HepG2 (cell line): ENCODE results near the gene LYRM4. TPM values are rescaled to one million over a fixed set of nuclear protein-coding genes. Genes with fewer than 3 reads are reported as not detected.
A peak's percentile ranks its signal among the peaks of the same experiment; 100 is the strongest.

Experiments
- AGO2 ChIP-seq: fragments of 200-400 bp; formaldehyde crosslinking; optimal IDR thresholded peaks from 2 replicates; pipeline ENCODE3; 2017; ENCODE audit warnings: mild to moderate bottlenecking, low read depth, low read length, moderate library complexity
- ARID2 ChIP-seq: sonication (generic); formaldehyde crosslinking; IDR thresholded peaks from 2 replicates; pipeline ENCODE4 v1.8.1; 2022; ENCODE audit warnings: mild to moderate bottlenecking, missing genetic modification reagents, borderline replicate concordance
- ATF3 ChIP-seq: sonication (generic); formaldehyde crosslinking; IDR thresholded peaks from 2 replicates; pipeline ENCODE4 v1.4.0; 2020; ENCODE audit warnings: missing genetic modification reagents
- FOXC1 ChIP-seq: sonication (generic); formaldehyde crosslinking; IDR thresholded peaks from 2 replicates; pipeline ENCODE4 v1.8.0; 2022; ENCODE audit warnings: mild to moderate bottlenecking, missing genetic modification reagents, borderline replicate concordance
- GPBP1L1 ChIP-seq: sonication (generic); formaldehyde crosslinking; IDR thresholded peaks from 2 replicates; pipeline ENCODE4 v1.5.0; 2020; ENCODE audit warnings: mild to moderate bottlenecking, missing genetic modification reagents
- HOXA9 ChIP-seq: sonication (generic); formaldehyde crosslinking; IDR thresholded peaks from 2 replicates; pipeline ENCODE4 v1.8.1; 2022; ENCODE audit warnings: missing genetic modification reagents, mild to moderate bottlenecking, moderate library complexity, borderline replicate concordance
- IRF1 ChIP-seq: sonication (generic); formaldehyde crosslinking; IDR thresholded peaks from 2 replicates; pipeline ENCODE4 v1.4.0; 2020; ENCODE audit warnings: low read depth, mild to moderate bottlenecking, missing genetic modification reagents
- KDM6A ChIP-seq: IDR thresholded peaks from 2 replicates; pipeline ENCODE4 v1.6.1; 2016; ENCODE audit warnings: low read depth
- KLF12 ChIP-seq: sonication (generic); formaldehyde crosslinking; IDR thresholded peaks from 2 replicates; pipeline ENCODE4 v1.4.0; 2020; ENCODE audit warnings: missing genetic modification reagents, borderline replicate concordance
- MAFG ChIP-seq: sonication (generic); formaldehyde crosslinking; IDR thresholded peaks from 2 replicates; pipeline ENCODE4 v1.5.1; 2020; ENCODE audit warnings: mild to moderate bottlenecking, missing genetic modification reagents
- PBX2 ChIP-seq: IDR thresholded peaks from 2 replicates; pipeline ENCODE4 v1.6.1; 2016; ENCODE audit warnings: control low read depth
- PTBP1 ChIP-seq: fragments of 200-400 bp; formaldehyde crosslinking; IDR thresholded peaks from 2 replicates; pipeline ENCODE4 v1.6.1; 2018; ENCODE audit warnings: low read length, low read depth; ENCODE audit not compliant: poor library complexity, severe bottlenecking
- RCOR2 ChIP-seq: IDR thresholded peaks from 2 replicates; pipeline ENCODE4 v1.6.1; 2016; ENCODE audit warnings: missing biosample characterization, missing genetic modification reagents
- SMAD1 ChIP-seq: sonication (generic); formaldehyde crosslinking; IDR thresholded peaks from 2 replicates; pipeline ENCODE4 v1.4.0; 2020; ENCODE audit warnings: missing genetic modification reagents, low read depth, mild to moderate bottlenecking, borderline replicate concordance
- SRY ChIP-seq: sonication (generic); formaldehyde crosslinking; IDR thresholded peaks from 2 replicates; pipeline ENCODE4 v1.8.0; 2022; ENCODE audit warnings: mild to moderate bottlenecking, missing genetic modification reagents
- TEAD3 ChIP-seq: optimal IDR thresholded peaks from 2 replicates; pipeline ENCODE3; 2016; ENCODE audit warnings: borderline replicate concordance
- ZFP36 ChIP-seq: fragments of 150-350 bp; IDR thresholded peaks from 2 replicates; pipeline ENCODE4 v1.6.1; 2018; ENCODE audit warnings: borderline replicate concordance, low read length, low read depth; ENCODE audit not compliant: partially characterized antibody
- ZNF160 ChIP-seq: sonication (generic); formaldehyde crosslinking; IDR thresholded peaks from 2 replicates; pipeline ENCODE4 v1.8.0; 2022; ENCODE audit warnings: mild to moderate bottlenecking, inconsistent platforms, missing genetic modification reagents
- ZNF276 ChIP-seq: sonication (generic); formaldehyde crosslinking; IDR thresholded peaks from 2 replicates; pipeline ENCODE4 v1.4.0; 2020; ENCODE audit warnings: mild to moderate bottlenecking, low read depth, missing genetic modification reagents
- ZNF513 ChIP-seq: sonication (generic); formaldehyde crosslinking; conservative IDR thresholded peaks from 2 replicates; pipeline ENCODE4 v1.5.0; 2020; ENCODE audit warnings: missing genetic modification reagents
- ZSCAN25 ChIP-seq: sonication (generic); formaldehyde crosslinking; IDR thresholded peaks from 2 replicates; pipeline ENCODE4 v1.8.0; 2022; ENCODE audit warnings: mild to moderate bottlenecking, missing genetic modification reagents
- polyA plus RNA-seq, 8 experiments: library from polyadenylated mRNA; depleted of rRNA in 3 of 8; stranded (reverse) in 7 of 8; unstranded in 1 of 8; fragments of >200 nt; fragmentation: Illumina TruSeq in 4 of 8; extraction: Trizol in 4 of 8; gene quantifications; 2 replicates each; pipeline versions ENCODE4 v1.2.1 to v1.2.3, GENCODE V29; 2011 to 2016; ENCODE audit warnings: low read depth in 4 of 8, missing spikeins in 1 of 8, mixed read lengths in 1 of 8; ENCODE audit not compliant: insufficient read depth in 1 of 8
- total RNA-seq, 5 experiments: library from RNA; depleted of rRNA; stranded (reverse); fragments of >200 nt; fragmentation: Illumina TruSeq; extraction: Trizol; gene quantifications; 2 replicates each; pipeline ENCODE4 v1.2.3, GENCODE V29; 2016; ENCODE audit warnings: low read depth in 1 of 5

Gene LYRM4
- total and polyA plus RNA-seq, 2 of the 13 experiments (the other 11 are each of a cell fraction or from before 2014, with no cell fraction given), result 64.6 to 67.5 TPM

GRCh38 chr6:5059036-5059896 lies 201.5 kb downstream of the LYRM4 start (continued):
- TF ChIP-seq ATF3 (CRISPR knock-in tag) (peak; percentile 58), PTBP1 (no peak), GPBP1L1 (CRISPR knock-in tag) (no peak), RCOR2 (CRISPR knock-in tag) (peak; percentile 81), SMAD1 (CRISPR knock-in tag) (no peak), IRF1 (CRISPR knock-in tag) (0 out of 2 replicates have a peak, but pooled peaks have one; percentile 8), HOXA9 (CRISPR knock-in tag) (no peak), SRY (CRISPR knock-in tag) (no peak), FOXC1 (CRISPR knock-in tag) (no peak), ZSCAN25 (CRISPR knock-in tag) (no peak), KLF12 (CRISPR knock-in tag) (0 out of 2 replicates have a peak, but pooled peaks have one; percentile 36), PBX2 (CRISPR knock-in tag) (no peak), KDM6A (CRISPR knock-in tag) (peak; percentile 100), ZFP36 (no peak), ZNF160 (no peak), ZNF513 (no peak), ARID2 (CRISPR knock-in tag) (no peak), AGO2 (no peak), ZNF276 (no peak), MAFG (CRISPR knock-in tag) (no peak), TEAD3 (peak; percentile 96)
